ENCODE measurements around the gene GCGR.

GRCh38 chr17:81839301-81839700, 35.4 kb downstream of the GCGR start:
- TF ChIP-seq FOXM1 (IDR thresholded peaks at IDR 0.05; ENCODE audit: borderline replicate concordance) (no peak), CTBP1 (IDR thresholded peaks at IDR 0.05; ENCODE audit: borderline replicate concordance) (no peak), BHLHE40 (IDR thresholded peaks at IDR 0.05; ENCODE audit: borderline replicate concordance) (no peak), SP1 (IDR thresholded peaks at IDR 0.05) (no peak), LEF1 (IDR thresholded peaks at IDR 0.05; ENCODE audit: borderline replicate concordance) (no peak), L3MBTL2 (conservative IDR thresholded peaks at IDR 0.05) (no peak), NFRKB (IDR thresholded peaks at IDR 0.05) (no peak), SUZ12 (IDR thresholded peaks at IDR 0.05) (no peak), ZNF384 (IDR thresholded peaks at IDR 0.05) (no peak), PKNOX1 (IDR thresholded peaks at IDR 0.05) (no peak), TARDBP (IDR thresholded peaks at IDR 0.05) (no peak), FOXK2 (IDR thresholded peaks at IDR 0.05) (no peak), ARNT (IDR thresholded peaks at IDR 0.05) (no peak)
